Endodermal cell (in vitro differentiated cells): ENCODE results near the gene ARHGAP10. TPM values are rescaled to one million over a fixed set of nuclear protein-coding genes. Genes with fewer than 3 reads are reported as not detected.

Source experiments
- DNase-seq: peaks from one replicate; pipeline ENCODE4 v3.0.0-alpha.2; 2017
- H3K27ac ChIP-seq: 2 replicates; pipeline ENCODE4 v1.5.1; 2013; ENCODE audit warnings: mild to moderate bottlenecking, low read depth, low read length, moderate library complexity
- H3K27me3 ChIP-seq: 2 replicates; pipeline ENCODE4 v1.6.1; 2013; ENCODE audit warnings: mild to moderate bottlenecking, low read length, moderate library complexity; ENCODE audit not compliant: insufficient read depth, control insufficient read depth, poor library complexity, severe bottlenecking
- H3K36me3 ChIP-seq: 2 replicates; pipeline ENCODE4 v1.7.0; 2013; ENCODE audit warnings: mild to moderate bottlenecking, low read length, moderate library complexity; ENCODE audit not compliant: control insufficient read depth, insufficient read depth
- H3K4me1 ChIP-seq: one replicate; pipeline ENCODE4 v1.7.0; 2013; ENCODE audit warnings: low read length; ENCODE audit not compliant: control insufficient read depth, insufficient read depth
- H3K4me3 ChIP-seq: 2 replicates; pipeline ENCODE4 v1.5.1; 2013; ENCODE audit warnings: mild to moderate bottlenecking, low read length, moderate library complexity
- H3K9ac ChIP-seq: 2 replicates; pipeline ENCODE4 v1.6.1; 2013; ENCODE audit warnings: mild to moderate bottlenecking, low read length, moderate library complexity; ENCODE audit not compliant: poor library complexity, severe bottlenecking; ENCODE audit errors: extremely low read depth
- H3K9me3 ChIP-seq: 2 replicates; pipeline ENCODE4 v1.6.1; 2013; ENCODE audit warnings: mild to moderate bottlenecking, low read length, moderate library complexity; ENCODE audit not compliant: control insufficient read depth
- H3K27ac Mint-ChIP-seq: 2 replicates; pipeline ENCODE4 v1.8.0; 2020; ENCODE audit warnings: mixed read lengths
- H3K27me3 Mint-ChIP-seq: 2 replicates; pipeline ENCODE4 v1.8.0; 2021; ENCODE audit warnings: mild to moderate bottlenecking, mixed read lengths; ENCODE audit not compliant: insufficient read depth
- H3K36me3 Mint-ChIP-seq: 2 replicates; pipeline ENCODE4 v1.8.0; 2020; ENCODE audit warnings: low read depth, mixed read lengths
- H3K4me1 Mint-ChIP-seq: 2 replicates; pipeline ENCODE4 v1.8.0; 2020; ENCODE audit warnings: mixed read lengths
- H3K4me3 Mint-ChIP-seq: 2 replicates; pipeline ENCODE4 v1.8.0; 2020; ENCODE audit warnings: mild to moderate bottlenecking, moderate library complexity, mixed read lengths
- H3K9me3 Mint-ChIP-seq: 2 replicates; pipeline ENCODE4 v1.8.0; 2020; ENCODE audit warnings: mild to moderate bottlenecking, mixed read lengths
- CTCF ChIP-seq: fragments of 200-600 bp; sonication (generic); conservative IDR thresholded peaks from 2 replicates; pipeline ENCODE4 v1.5.0; 2021; ENCODE audit warnings: antibody characterized with exemption, mild to moderate bottlenecking
- WGBS, 2 experiments: methylation state at CpG; one replicate each; pipeline versions ENCODE4 v1.1.5 to v1.1.7; 2013; ENCODE audit warnings: missing lambda C conversion rate in 2 of 2, mixed read lengths in 1 of 2; ENCODE audit not compliant: insufficient coverage in 1 of 2, insufficient read length in 1 of 2; 5-methylcytosine and 5-hydroxymethylcytosine counted together
- total RNA-seq, 2 donors: library from RNA; stranded (reverse); fragmentation: NEBNext Ultra II Directional in 1 of 2; extraction: Animal tissue kit (Norgen Biotek cat#: 25700) in 1 of 2; gene quantifications; 2 replicates in 1 of 2; 3 replicates in 1 of 2; pipeline ENCODE4 v1.2.1, GENCODE V29; 2021

Gene ARHGAP10
- total RNA-seq, 2 donors from 2014 or later: 9.1 to 11.8 TPM

- no peak for DNase-seq
- Histone ChIP-seq H3K27ac (no peak overlapping the region), H3K36me3 (no peaks in the 10 kb centered on the region), H3K9me3 (no peaks in the 10 kb centered on the region), H3K9ac (no peak overlapping the region), H3K4me1 (no peaks in the 10 kb centered on the region), H3K4me3 (no peak overlapping the region), H3K27me3 (no peaks in the 10 kb centered on the region)
- 91 to 95% methylated on average over 7 to 8 of the region's 8 CpGs for WGBS, 2 experiments
- Mint-ChIP-seq H3K36me3 (peaks cover 7% of the 10 kb centered on the region), H3K4me3 (no peak overlapping the region), H3K27me3 (no peaks in the 10 kb centered on the region), H3K4me1 (no peaks in the 10 kb centered on the region), H3K9me3 (no peaks in the 10 kb centered on the region), H3K27ac (no peak overlapping the region)
- no peak for TF ChIP-seq CTCF
Measured at GRCh38 chr4:147825451-147826287, 93.8 kb downstream of the ARHGAP10 start.

GRCh38 chr4:147826288-147826646 lies 94.4 kb downstream of the ARHGAP10 start:
- Histone ChIP-seq H3K27ac (no peak overlapping the region), H3K9ac (no peak overlapping the region), H3K27me3 (no peaks in the 10 kb centered on the region), H3K4me1 (no peaks in the 10 kb centered on the region), H3K9me3 (no peaks in the 10 kb centered on the region), H3K4me3 (no peak overlapping the region), H3K36me3 (no peaks in the 10 kb centered on the region)
- Mint-ChIP-seq H3K27me3 (no peaks in the 10 kb centered on the region), H3K4me1 (no peaks in the 10 kb centered on the region), H3K9me3 (no peaks in the 10 kb centered on the region), H3K4me3 (no peak overlapping the region), H3K27ac (no peak overlapping the region), H3K36me3 (peaks cover 7% of the 10 kb centered on the region)
- no peak for TF ChIP-seq CTCF
- 88 to 94% methylated on average over 4 to 5 of the region's 5 CpGs for WGBS, 2 experiments
- DNase-seq: no peak

- 92 to 93% methylated on average over 2 of the region's 3 CpGs for WGBS, 2 experiments
- no peak overlapping the region for H3K27ac Mint-ChIP-seq
Measured at GRCh38 chr4:147828331-147828905, 96.5 kb downstream of the ARHGAP10 start.

More at GRCh38 chr4:147828331-147828905, 96.5 kb downstream of the ARHGAP10 start:
- no peak overlapping the region for H3K4me3 ChIP-seq
- H3K9me3 Mint-ChIP-seq: no peaks in the 10 kb centered on the region
- no peaks in the 10 kb centered on the region for H3K4me1 Mint-ChIP-seq
- no peak overlapping the region for H3K4me3 Mint-ChIP-seq
- no peak overlapping the region for H3K27ac ChIP-seq
- H3K36me3 ChIP-seq: no peaks in the 10 kb centered on the region
- no peaks in the 10 kb centered on the region for H3K4me1 ChIP-seq
- no peaks in the 10 kb centered on the region for H3K27me3 Mint-ChIP-seq
- H3K9ac ChIP-seq: no peak overlapping the region
- H3K36me3 Mint-ChIP-seq: peaks cover 12% of the 10 kb centered on the region
- H3K9me3 ChIP-seq: no peaks in the 10 kb centered on the region
- no peak for DNase-seq
- no peaks in the 10 kb centered on the region for H3K27me3 ChIP-seq
- TF ChIP-seq CTCF: no peak
